ENCODE results near the gene SCGB1A1.

The SCGB1A1 gene

GRCh38 chr11:62452839-62453468, 34.1 kb downstream of the SCGB1A1 start:
- Histone ChIP-seq H3K4me3 (ENCODE audit: low read depth, low read length) (no peak overlapping the region), H3K36me3 (no peaks in the 10 kb centered on the region), H3K4me1 (no peaks in the 10 kb centered on the region), H3K9me3 (no peaks in the 10 kb centered on the region), H3K27me3 (no peaks in the 10 kb centered on the region)
- TF ChIP-seq CTCF (IDR thresholded peaks at IDR 0.05; ENCODE audit: low read depth, low read length): no peak
- no peak for DNase-seq

- Histone ChIP-seq H3K9me3 (no peaks in the 10 kb centered on the region), H3K4me3 (ENCODE audit: low read depth, low read length) (no peak overlapping the region), H3K36me3 (no peaks in the 10 kb centered on the region), H3K4me1 (no peaks in the 10 kb centered on the region), H3K27me3 (no peaks in the 10 kb centered on the region)
- TF ChIP-seq CTCF (IDR thresholded peaks at IDR 0.05; ENCODE audit: low read depth, low read length): no peak
- no peak for DNase-seq
Observed at GRCh38 chr11:62456630-62457029, 37.8 kb downstream of the SCGB1A1 start.

- Histone ChIP-seq H3K4me3 (ENCODE audit: low read depth, low read length) (no peak overlapping the region), H3K4me1 (no peaks in the 10 kb centered on the region), H3K27me3 (no peaks in the 10 kb centered on the region), H3K9me3 (no peaks in the 10 kb centered on the region), H3K36me3 (no peaks in the 10 kb centered on the region)
- TF ChIP-seq CTCF (IDR thresholded peaks at IDR 0.05; ENCODE audit: low read depth, low read length): no peak
- no peak for DNase-seq
Observed at GRCh38 chr11:62457478-62457877, 38.6 kb downstream of the SCGB1A1 start.

GRCh38 chr11:62458212-62459002, 39.6 kb downstream of the SCGB1A1 start:
- Histone ChIP-seq H3K27me3 (no peaks in the 10 kb centered on the region), H3K4me1 (no peaks in the 10 kb centered on the region), H3K36me3 (no peaks in the 10 kb centered on the region), H3K4me3 (ENCODE audit: low read depth, low read length) (no peak overlapping the region), H3K9me3 (no peaks in the 10 kb centered on the region)
- no peak for DNase-seq
- no peak for TF ChIP-seq CTCF (IDR thresholded peaks at IDR 0.05; ENCODE audit: low read depth, low read length)

- Histone ChIP-seq H3K36me3 (no peaks in the 10 kb centered on the region), H3K4me1 (no peaks in the 10 kb centered on the region), H3K9me3 (no peaks in the 10 kb centered on the region), H3K4me3 (ENCODE audit: low read depth, low read length) (no peak overlapping the region), H3K27me3 (no peaks in the 10 kb centered on the region)
- no peak for DNase-seq
- no peak for TF ChIP-seq CTCF (IDR thresholded peaks at IDR 0.05; ENCODE audit: low read depth, low read length)
Observed at GRCh38 chr11:62459080-62459479, 40.2 kb downstream of the SCGB1A1 start.
